NCI-H226 (cell line): Measurements from ENCODE around the gene LRRC58.
"Not testable (repeated sequence)": the region's sequence is repeated elsewhere in the genome, so short reads cannot be mapped to it uniquely, and the experiment has no call there.

Experiments
- DNase-seq: peaks from one replicate; pipeline ENCODE4 v3.0.0-alpha.2; 2015

The LRRC58 gene

DNA sequence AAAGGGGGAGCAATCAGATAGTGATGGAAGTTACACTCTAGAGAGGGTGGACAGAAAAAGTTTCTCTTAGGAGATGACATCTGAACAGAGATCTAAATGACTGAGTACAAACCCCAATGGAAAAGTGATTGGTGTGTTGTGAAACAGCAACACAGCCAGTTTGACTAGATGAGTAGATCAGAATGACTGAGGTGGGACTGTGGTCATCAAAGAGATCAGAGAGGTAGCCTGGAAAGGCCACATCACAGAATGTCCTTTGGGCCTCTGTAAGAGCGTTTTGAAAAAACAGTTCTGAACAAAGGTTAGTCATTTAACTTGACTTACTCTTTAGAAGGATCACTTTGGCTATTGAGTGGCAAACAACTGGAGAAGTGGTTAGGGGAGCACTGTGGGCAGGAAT, 10.6 kb downstream of the LRRC58 start:
- DNase-seq = no peak

GRCh38 chr3:120332646-120333045, 16.5 kb downstream of the LRRC58 start:
- DNase-seq = no peak

GRCh38 chr3:120331076-120331475, 18.1 kb downstream of the LRRC58 start:
- DNase-seq = no peak

GRCh38 chr3:120326784-120327183, 22.4 kb downstream of the LRRC58 start:
- no peak for DNase-seq

DNA sequence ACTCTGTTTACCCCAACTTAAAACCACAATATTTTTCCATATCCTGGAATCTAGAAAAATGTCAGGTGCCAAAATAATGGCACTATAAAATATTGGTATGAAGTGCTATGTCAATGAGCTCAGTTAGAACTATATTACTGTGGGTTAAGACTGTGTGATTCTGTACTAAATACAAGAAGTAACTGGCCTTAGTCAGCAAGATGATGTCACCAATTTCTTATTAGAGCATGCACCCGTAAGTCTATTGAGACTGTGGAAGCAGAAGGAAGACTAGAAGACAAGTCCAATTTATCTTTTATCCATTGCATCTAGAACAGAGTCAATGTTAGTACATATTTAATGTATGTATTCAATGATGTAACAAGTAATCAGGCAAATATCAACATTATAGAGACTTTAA, 25.0 kb downstream of the LRRC58 start:
- no peak for DNase-seq

GRCh38 chr3:120323761-120324160, 25.4 kb downstream of the LRRC58 start:
- not testable (repeated sequence) for DNase-seq

DNA sequence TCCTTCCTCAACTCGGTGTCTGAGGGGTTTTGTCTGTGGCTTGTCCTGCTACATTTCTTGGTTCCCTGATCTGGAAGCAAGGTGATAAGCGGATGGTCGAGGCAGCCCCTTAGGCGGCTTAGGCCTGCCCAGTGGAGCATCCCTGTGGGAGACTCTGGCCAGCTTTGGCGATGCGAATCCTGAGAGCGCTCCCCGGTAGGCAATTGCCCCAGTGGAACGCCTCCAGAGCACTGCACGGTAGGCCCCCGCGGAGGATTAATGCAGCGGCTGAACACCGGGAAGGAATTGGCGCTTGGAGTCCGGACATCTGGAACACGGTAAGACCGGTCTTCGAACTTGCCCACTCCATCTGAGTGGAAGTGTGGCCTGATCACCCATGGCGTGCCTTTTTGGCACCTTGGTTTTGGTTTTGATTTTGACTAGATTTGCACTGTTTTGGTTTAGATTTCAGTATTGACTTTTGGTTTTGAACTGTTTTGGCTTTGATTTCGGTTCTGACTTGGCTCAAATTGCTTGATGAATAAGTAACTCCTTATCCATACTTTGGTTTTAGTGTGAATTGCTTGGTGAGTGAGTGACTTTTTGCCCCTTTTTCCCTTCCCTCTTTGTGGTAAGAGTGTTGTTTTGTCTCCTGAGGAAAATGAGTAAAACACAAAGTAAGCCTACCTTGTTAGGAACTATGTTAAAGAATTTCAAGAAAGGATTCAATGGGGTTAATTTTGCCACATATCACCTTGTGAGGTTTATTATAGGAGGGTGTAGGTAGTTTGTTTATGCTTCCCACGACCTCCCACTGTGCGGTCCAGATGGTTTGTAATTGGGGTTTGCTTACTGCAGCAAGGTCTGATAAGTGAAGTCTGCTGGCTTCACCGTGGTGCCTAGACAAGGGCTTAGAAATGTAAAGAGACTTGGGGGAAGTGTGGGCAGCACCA, 37.0 kb downstream of the LRRC58 start:
- no peak for DNase-seq

DNA sequence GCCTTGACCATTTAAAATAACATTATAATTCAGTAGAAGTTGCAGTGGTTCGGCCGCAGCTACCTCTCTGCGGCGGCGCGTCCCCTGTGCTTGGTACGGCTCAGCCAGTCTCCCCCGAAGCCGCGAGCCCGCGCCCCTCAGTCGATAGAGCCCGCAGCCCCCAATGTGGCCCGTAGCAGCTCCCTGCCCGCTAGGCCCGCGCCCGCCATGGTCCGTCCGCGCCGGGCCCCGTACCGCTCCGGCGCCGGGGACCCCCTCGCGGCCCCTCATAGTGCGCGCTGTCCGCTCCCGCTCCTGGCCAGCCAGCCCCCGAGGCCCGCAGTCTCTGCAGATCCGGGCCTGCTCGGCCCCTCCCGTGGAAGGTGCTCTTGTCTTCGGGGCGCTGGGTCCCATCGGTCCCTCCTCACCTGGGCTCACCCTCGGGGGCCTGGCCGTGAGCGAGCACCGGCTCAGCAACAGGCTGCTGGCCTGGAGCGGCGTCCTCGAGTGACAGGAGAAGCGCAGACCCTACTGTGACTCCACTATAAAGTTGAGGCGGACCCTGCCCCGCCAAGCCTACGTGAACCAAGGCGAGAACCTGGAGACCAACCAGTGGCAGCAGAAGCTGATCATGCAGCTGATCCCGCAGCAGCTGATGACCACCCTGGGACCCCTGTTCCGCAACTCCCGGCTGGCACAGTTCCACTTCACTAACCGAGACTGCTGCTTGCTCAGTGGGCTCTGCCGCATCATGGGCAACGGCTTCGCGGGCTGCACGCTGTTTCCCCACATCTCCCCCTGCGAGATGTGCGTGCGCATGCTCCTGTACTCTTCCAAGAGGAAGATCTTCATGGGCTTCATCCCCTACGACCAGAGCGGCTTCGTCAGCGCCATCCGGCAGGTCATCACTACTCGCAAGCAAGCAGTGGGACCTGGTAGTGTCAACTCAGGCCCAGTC, 42.4 kb downstream of the LRRC58 start:
- no peak for DNase-seq

DNA sequence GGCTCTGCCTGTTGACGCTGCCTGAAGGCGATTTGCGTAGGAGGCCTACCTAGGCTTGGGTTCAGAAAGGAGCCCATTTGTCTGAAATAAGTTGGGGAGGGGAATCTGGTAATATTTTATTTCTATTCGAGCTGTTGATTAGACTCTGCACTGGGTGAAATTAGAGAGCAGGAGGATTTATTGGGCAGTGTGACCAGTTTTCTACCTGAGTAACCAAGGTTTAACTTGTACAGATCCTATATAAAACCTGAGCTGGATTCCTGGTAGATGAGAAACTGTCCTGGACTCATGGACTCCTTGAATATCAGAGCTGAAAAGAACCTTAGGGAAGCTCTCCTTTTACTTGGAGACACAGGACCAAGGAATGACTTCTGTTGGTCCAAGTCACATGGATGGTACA, 44.5 kb downstream of the LRRC58 start:
- no peak for DNase-seq

DNA sequence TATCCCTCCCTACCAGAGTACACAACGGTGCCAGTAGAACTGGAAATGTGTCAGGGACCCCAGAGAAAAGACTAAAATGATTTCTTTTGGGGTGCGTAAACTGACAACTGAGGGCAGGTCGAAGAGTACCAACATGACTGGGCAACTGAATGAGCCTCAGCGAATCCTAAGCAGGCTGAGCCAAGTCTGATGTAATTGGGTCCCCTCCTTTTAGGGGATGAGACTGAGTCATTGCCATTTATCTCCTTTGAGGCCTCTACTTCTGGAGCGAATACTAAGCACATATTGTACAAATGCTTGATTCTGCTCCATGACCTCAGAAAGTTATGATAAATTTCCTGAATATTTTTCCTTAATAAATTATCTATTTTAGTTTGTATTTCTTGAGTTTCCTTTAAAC, 46.8 kb downstream of the LRRC58 start:
- DNase-seq = no peak

DNA sequence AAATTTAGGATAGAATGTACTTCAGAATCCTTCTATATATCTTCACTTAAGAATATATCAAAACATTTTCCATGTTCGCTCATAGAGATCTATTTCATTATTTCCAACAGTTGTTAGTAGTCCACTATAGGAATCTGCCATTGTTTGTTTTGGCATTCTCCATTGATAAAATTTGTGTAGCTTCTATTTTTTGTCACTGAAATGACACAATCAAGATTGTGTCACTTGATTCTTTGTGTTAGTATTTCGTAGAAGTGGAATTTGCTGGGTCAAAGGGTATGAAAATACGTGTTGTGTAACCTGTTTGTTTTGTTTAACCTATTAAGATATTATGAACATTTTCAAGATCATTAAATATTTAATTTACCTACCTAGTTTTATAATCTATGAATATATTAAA, 48.2 kb downstream of the LRRC58 start:
- DNase-seq = no peak

DNA sequence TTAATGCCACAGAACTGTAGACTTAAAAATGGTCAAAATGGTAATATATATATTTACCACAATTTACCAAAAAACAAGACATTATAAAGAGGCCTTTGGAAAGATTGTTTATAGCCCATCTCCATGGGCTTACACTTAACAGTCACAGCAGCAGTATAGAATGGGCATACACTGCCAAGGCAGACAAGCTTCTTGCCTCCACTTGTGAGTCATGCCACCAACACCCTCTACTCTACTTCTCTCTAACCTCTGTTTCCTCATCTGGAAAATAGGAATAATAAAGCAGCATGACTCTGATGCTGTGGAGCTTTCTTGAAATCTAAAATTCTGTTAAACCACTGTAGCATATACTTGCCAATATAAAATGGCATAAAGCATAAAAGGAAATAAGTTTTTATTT, 49.8 kb downstream of the LRRC58 start:
- DNase-seq = no peak

DNA sequence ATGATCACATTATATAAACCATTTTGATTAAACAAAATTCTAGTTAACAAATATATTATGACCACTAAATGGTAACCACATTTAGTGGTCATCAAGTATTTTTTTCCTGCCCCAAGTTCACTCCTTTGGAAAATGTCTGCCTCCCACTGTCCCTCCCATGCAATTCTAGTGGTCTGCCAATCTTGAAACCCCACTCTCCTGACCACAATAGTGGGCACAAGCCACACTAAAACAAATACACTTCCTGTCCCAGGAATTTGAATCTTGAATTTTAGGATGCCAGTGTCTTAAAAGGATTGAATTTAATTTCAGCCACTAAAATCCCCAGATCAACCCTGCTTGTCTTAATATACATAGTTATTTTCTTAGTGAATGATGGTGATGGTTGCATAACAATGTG, 50.2 kb downstream of the LRRC58 start:
- DNase-seq = no peak

GRCh38 chr3:120291552-120291951, 57.6 kb downstream of the LRRC58 start:
- DNase-seq = peak; percentile 33

DNA sequence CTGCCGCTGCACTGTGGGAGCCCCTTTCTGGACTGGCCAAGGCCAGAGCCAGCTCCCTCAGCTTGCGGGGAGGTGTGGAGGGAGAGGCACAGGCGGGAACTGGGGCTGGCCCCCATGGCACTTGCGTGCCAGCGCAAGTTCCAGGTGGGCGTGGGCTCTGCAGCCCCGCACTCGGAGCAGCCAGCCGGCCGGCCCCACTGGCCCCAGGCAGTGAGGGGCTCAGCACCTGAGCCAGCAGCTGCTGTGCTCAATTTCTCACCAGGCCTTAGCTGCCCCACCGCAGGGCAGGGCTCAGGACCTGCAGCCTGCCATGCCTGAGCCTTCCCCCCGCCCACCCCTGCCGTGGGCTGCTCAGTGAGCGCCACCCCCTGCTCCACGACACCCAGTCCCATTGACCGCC, 59.5 kb downstream of the LRRC58 start:
- DNase-seq = no peak

DNA sequence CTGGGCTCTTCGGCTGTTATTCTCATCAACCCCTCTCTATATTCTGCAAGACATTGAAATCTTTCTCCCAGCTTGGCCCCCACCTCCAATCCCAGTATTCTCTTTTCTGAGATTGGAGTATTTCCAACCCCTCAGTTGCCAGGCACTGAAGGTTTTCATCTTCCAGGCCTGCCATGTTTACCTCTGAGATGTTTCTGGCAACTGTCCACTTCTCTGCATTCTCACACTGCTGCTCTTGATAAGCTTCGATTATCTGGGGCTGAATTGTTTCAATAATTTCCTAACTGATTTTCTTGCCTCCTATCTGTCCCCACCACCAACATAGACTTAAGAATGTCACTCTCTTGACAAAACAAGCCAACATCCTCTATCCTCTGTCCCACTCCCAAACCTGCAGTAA, 62.7 kb downstream of the LRRC58 start:
- peak; percentile 29 for DNase-seq

GRCh38 chr3:120285508-120285841, 63.7 kb downstream of the LRRC58 start:
- DNase-seq = no peak

DNA sequence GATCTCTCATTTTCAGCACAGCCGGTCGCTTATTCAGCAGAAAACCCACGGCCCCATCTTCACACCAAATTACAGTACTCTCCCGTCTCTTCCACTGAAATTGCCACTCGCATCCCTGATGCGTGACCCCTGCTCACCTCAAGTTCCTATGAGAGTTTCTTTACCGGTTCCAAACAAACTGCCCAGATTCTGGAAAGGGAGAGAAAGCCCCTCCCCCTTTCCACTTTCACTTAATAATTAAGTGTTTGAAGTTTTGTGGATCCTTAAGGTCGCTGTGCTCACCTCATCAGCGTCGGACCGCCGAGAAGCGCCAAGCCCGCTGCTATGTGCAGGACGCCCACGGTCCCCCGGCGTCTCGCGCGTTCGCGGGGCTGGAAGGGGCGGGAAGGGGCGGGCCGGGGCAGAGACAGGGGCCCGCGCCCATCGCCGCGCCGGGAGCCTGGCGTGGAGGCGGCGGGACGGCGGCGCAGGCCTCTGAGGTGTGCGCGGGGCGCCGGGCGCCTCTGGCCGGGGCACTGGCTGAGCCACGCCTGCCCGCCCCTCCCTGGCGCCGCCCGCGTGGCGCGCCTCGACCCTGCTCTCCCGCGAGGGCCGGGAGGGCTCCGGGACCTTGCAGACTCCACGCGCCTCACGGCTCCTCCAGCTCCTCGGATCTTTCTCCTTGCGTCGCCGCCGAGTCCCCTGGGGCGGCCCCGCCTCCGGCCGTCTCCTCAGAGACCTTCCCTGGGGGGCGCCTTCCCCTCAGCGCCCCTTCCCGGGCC, 64.2 kb downstream of the LRRC58 start, which contains the start of gene GPR156:
GPR156 (minus strand) TSS at position 476 of the 761 bp plus-strand sequence. CDS start 41,124 bp downstream, outside the sequence.
- no peak for DNase-seq

DNA sequence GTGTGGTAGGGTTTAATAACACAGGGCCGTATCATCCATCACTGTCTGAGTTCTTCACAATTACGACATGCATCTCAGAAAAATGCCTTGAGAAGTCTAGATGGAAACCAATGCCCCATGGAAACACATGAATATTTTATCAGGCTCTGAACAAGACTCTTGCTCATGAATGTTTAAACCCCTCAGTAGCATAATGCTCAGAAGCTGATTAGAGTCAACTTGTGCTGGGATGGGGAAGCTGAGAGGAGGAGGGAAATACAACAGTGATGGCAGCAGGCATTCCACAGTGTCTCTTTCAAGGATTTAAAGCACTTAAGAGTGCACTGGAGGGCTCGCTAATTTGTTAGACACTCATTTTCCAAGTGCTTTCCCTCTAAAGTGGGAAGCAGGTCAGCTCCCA, 67.9 kb downstream of the LRRC58 start:
- DNase-seq = no peak

GRCh38 chr3:120280566-120280965, 68.6 kb downstream of the LRRC58 start:
- no peak for DNase-seq

- DNase-seq = peak; percentile 32
Observed at GRCh38 chr3:120280026-120280425, 69.1 kb downstream of the LRRC58 start.

DNA sequence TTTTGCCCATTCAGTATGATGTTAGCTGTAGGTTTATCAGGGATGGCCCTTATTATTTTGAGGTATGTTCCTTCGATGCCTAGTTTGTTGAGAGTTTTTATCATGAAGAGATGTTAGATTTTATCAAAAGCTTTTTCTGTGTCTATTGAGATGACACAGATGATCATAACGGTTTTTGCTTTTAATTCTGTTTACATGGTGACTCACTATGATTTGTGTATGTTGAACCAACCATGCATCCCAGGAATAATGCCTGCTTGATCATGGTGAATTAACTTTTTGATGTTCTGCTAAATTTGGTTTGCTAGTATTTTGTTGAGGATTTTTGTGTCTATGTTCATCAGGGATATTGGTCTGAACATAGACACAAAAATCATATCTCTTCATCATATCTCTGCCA, 72.4 kb downstream of the LRRC58 start:
- no peak for DNase-seq

- no peak for DNase-seq
Observed at GRCh38 chr3:120275618-120276017, 73.5 kb downstream of the LRRC58 start.
